Retinal pigment epithelial cell (primary cell): ENCODE measurements around the gene CC2D1B.

Source experiments
- DNase-seq: peaks from one replicate; pipeline ENCODE4 v3.0.0-alpha.2; 2010; ENCODE audit warnings: low read depth
- H3K4me3 ChIP-seq: 2 replicates; pipeline ENCODE4 v1.5.1; 2011; ENCODE audit warnings: mild to moderate bottlenecking, low read length, control low read depth, moderate library complexity
- TF ChIP-seq, protein P1 (sequence below): conservative IDR thresholded peaks from 2 replicates; pipeline ENCODE4 v1.5.1; 2011; ENCODE audit warnings: low read depth, low read length, control low read depth, inconsistent platforms

The CC2D1B gene

DNA sequence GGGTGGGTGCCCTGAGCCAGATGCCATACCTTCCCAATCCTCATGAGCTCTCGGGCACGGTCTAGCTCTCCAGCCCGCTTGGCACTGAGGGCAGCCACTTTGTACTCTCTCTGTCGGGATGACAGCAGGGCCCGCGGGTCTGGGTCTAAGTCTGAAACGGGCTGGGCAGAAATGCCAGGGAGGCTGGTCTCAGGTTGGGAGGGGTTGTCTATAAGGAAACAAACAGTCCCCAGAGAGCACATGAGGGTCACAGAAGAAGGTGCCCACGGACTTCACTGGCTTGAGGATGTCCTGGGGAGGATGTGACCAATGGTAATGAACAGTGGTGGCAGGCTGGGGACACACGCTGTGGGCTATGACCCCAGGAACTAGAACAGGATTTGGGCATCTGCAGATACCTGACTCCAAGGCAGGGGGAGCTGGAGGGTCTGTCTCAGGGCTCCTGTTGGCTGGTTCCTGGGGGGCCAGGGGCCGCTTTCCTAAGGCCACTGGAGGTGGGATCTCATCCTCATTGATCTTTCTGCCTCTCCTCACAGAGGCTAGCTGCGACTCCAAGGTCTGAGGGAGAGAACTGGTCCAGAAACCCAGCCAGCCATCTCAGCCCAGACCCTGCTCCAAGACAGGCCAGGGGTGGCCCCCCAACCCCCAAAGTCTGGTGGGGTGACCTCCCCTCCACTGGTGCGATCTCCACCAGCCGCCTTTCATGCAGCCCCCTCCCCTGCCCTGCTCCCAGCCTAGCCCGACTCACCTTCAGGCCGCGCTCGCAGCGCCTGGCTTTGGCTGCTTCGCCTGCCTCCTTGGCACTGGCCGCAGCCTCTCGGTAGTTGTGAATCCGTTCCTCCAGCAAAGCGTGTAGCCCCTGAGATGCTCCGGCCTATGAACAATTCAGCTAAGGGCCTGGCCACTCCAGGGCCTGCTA is 6.1 kb downstream of the CC2D1B start:
- TF ChIP-seq, protein P1, sequence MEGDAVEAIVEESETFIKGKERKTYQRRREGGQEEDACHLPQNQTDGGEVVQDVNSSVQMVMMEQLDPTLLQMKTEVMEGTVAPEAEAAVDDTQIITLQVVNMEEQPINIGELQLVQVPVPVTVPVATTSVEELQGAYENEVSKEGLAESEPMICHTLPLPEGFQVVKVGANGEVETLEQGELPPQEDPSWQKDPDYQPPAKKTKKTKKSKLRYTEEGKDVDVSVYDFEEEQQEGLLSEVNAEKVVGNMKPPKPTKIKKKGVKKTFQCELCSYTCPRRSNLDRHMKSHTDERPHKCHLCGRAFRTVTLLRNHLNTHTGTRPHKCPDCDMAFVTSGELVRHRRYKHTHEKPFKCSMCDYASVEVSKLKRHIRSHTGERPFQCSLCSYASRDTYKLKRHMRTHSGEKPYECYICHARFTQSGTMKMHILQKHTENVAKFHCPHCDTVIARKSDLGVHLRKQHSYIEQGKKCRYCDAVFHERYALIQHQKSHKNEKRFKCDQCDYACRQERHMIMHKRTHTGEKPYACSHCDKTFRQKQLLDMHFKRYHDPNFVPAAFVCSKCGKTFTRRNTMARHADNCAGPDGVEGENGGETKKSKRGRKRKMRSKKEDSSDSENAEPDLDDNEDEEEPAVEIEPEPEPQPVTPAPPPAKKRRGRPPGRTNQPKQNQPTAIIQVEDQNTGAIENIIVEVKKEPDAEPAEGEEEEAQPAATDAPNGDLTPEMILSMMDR = no peak
- no peak for DNase-seq
- no peak overlapping the region for H3K4me3 ChIP-seq

DNA sequence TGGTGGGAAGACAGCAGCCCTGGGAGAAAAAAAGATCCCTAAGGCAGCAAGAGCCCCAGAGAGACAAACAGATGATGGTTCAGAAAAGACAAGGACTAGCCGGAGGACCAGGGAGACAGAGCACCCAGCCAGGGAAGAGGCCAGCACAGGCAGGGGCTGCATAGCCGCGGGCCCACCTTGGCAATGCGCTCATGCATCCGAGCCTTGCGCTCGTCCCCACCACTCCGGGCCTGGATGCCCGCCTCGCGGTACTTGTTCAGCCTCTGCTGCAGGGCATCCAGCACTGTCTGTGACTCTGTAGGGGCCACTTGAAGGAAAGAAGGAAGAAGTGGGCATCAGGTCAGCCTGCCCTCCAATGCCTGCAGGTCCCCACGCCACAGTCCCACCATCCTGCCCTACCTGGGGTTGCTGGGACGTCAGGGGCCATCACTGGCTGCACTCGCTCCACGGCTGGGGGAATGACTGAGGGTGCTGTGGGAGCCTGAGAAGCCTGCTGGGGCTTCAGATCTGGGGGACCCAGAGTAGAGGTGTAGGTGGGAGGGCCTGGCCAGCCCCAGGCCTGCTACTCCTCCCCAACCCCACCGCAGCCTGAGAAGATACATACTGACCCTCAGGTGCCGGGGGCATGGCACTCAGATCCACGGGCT is 7.0 kb downstream of the CC2D1B start:
- TF ChIP-seq, protein P1 = no peak
- DNase-seq = no peak
- no peak overlapping the region for H3K4me3 ChIP-seq

DNA sequence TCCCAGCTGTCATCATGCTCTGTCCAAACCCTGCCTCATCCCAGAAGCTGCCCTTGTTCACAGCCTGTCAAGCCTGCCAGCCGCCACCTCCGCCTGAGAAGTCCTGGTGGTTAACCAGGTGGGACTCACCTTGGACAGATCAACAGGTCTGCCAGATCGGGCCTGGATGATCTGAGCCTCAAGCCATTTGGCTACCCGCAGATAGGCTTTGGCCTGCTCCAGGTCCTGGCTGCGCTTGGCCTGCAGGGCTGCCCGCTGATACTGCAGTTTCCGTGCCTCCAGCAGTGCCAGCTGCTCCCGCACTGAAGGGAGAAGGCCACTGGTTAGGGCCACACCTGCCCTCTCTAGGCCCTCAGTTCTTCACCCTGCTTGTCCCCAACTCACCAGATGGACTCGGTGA is 8.6 kb downstream of the CC2D1B start:
- TF ChIP-seq, protein P1 = no peak
- DNase-seq = no peak
- H3K4me3 ChIP-seq = no peak overlapping the region

DNA sequence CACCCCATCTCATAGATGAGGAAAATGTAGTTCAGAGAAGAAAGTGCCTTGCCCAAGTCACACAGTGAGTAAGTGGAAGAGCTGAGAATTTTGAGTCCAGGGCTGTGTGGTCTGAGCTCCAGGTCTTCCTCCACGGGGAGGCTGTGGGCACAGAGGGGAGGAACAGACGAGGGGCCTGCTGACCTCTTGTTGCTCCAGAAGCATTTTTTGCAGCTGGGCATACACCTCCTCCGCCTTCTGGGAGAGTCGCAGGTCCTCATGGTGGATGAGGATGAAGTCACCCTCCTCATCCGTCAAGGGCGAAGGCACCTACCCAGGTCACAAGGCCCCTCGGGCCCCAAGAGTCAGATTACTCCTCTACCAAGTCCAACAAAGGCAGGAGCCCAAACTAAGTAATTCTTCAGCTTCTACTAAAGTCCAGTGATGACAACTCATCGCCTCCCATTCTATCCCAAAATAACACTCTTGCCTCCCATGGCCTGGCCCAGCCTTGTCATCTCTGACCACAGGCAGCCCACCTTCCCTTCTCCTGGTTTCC is 9.1 kb downstream of the CC2D1B start:
- TF ChIP-seq, protein P1 = no peak
- DNase-seq = no peak
- no peak overlapping the region for H3K4me3 ChIP-seq

DNA sequence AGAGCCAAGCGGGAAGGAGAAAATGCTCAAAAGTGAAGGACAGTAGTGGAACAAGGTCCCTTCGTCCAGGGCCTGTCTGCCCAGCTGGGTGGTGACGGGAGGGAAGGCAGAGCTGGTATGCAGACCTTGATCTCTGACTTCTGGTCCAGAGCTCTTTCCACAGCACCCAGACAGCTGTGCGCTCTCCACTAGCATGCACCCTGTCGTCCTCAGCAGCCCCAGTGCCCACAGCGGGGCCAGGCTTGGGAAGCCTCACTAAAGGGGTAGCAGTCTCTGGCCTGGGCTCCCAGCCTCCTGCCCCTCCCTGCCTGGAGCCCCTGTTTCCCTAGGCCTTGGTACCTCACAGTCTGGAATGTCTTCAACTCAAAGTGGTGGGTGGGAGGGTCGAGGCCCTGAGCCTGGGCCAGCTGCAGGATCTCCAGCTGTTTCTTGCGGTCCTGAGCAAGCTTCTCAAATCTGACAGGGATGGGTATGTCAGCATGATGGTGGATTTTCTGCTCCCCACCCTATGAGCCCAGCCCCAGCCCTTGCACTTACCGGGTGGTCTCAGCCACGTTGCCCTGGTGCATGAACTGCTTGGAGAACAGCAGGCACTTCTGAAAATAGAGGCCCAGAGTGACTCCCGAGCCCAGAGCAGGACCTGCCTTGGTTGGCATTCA is 10.0 kb downstream of the CC2D1B start:
- TF ChIP-seq, protein P1 = no peak
- no peak for DNase-seq
- no peak overlapping the region for H3K4me3 ChIP-seq

DNA sequence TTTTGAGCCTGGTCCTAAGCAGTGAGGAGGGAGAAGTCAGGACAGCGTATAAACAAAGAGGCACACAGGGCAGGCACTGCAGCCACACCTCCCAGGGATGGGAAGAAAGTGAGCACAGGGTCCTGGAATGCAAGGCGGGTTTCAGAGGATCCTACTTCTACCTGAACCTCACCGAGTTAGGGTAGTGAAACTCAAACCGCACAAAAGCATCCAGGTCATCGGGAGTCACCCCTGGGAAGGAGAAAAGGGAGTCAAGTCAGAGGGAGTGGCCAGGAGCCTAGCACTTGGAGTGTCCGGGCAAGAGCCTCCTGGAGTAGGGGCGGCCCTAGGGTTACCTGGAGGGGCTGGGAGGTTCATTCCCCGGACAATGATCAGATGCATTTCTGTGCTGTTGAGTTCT is 10.6 kb downstream of the CC2D1B start:
- TF ChIP-seq, protein P1 = no peak
- H3K4me3 ChIP-seq = no peak overlapping the region
- no peak for DNase-seq
